Stimulated activated naive CD8-positive, alpha-beta T cell treated with anti-CD3 and anti-CD28 coated beads, Interleukin-15, Interleukin-2, amounts not matched to agents 100 U/mL and 50 U/mL, for 24 hours (primary cell): ENCODE results near the gene MPP4.
"Not testable (repeated sequence)": the region's sequence is repeated elsewhere in the genome, so short reads cannot be mapped to it uniquely, and the experiment has no call there.

Experiments used
- ATAC-seq: fragments of 150-1000 bp; cut with Tn5 transposase; one replicate; pipeline ENCODE4 v1.10.0; 2021
- DNase-seq: peaks from one replicate; pipeline ENCODE4 v3.0.0; 2021

Gene MPP4

GRCh38 chr2:201671205-201671604, 27.2 kb downstream of the MPP4 start:
- DNase-seq, result not testable (repeated sequence)

GRCh38 chr2:201669865-201670264, 28.6 kb downstream of the MPP4 start:
- ATAC-seq (no peak), DNase-seq (no peak)

More at GRCh38 chr2:201671205-201671604, 27.2 kb downstream of the MPP4 start:
- ATAC-seq, result not testable (repeated sequence)

- ATAC-seq (no peak), DNase-seq (no peak)
These were observed 30.0 kb downstream of the MPP4 start for GRCh38 chr2:201668402-201668910.

- ATAC-seq (no peak), DNase-seq (no peak)
These were observed 34.1 kb downstream of the MPP4 start for GRCh38 chr2:201664334-201664733.

GRCh38 chr2:201661366-201661765, 37.1 kb downstream of the MPP4 start:
- no peak for ATAC-seq
- no peak for DNase-seq

- ATAC-seq, result no peak
- no peak for DNase-seq
These were observed 38.0 kb downstream of the MPP4 start for GRCh38 chr2:201660293-201660895.

- DNase-seq (no peak), ATAC-seq (no peak)
These were observed 41.7 kb downstream of the MPP4 start for GRCh38 chr2:201656740-201657139.

- ATAC-seq (no peak), DNase-seq (no peak)
These were observed 42.3 kb downstream of the MPP4 start for GRCh38 chr2:201656102-201656501.

GRCh38 chr2:201654616-201655384, 43.6 kb downstream of the MPP4 start:
- DNase-seq (no peak), ATAC-seq (no peak)

- DNase-seq (no peak), ATAC-seq (no peak)
These were observed 45.2 kb downstream of the MPP4 start for GRCh38 chr2:201653221-201653620.

- DNase-seq (no peak), ATAC-seq (no peak)
These were observed 49.0 kb downstream of the MPP4 start for GRCh38 chr2:201649442-201649841.

- ATAC-seq (no peak), DNase-seq (no peak)
These were observed 51.0 kb downstream of the MPP4 start for GRCh38 chr2:201647431-201647830.

GRCh38 chr2:201644001-201644400, 54.4 kb downstream of the MPP4 start:
- DNase-seq, result no peak
- ATAC-seq, result no peak

GRCh38 chr2:201643216-201643890, 55.1 kb downstream of the MPP4 start, which contains the start of gene TMEM237:
TMEM237 (minus strand) TSS chr2:201643503; CDS start chr2:201643400, 103 bp downstream.
- peak; percentile 61 for DNase-seq

GRCh38 chr2:201642579-201643215, 55.7 kb downstream of the MPP4 start:
- DNase-seq (peak; percentile 91), ATAC-seq (peak; percentile 85)

More at GRCh38 chr2:201643216-201643890, 55.1 kb downstream of the MPP4 start, which contains the start of gene TMEM237:
- ATAC-seq, result peak; percentile 63

GRCh38 chr2:201642086-201642578, 56.3 kb downstream of the MPP4 start:
- DNase-seq (no peak), ATAC-seq (peak; percentile 24)

- DNase-seq (no peak), ATAC-seq (peak; percentile 34)
These were observed 59.2 kb downstream of the MPP4 start for GRCh38 chr2:201639205-201639604.

GRCh38 chr2:201638326-201638725, 60.1 kb downstream of the MPP4 start:
- ATAC-seq (no peak), DNase-seq (no peak)

- no peak for ATAC-seq
- DNase-seq, result no peak
These were observed 64.7 kb downstream of the MPP4 start for GRCh38 chr2:201633661-201634249.

GRCh38 chr2:201631041-201631440, 67.4 kb downstream of the MPP4 start:
- no peak for DNase-seq

GRCh38 chr2:201630577-201630976, 67.9 kb downstream of the MPP4 start:
- ATAC-seq (no peak), DNase-seq (no peak)

More at GRCh38 chr2:201631041-201631440, 67.4 kb downstream of the MPP4 start:
- no peak for ATAC-seq

- ATAC-seq (no peak), DNase-seq (no peak)
These were observed 69.9 kb downstream of the MPP4 start for GRCh38 chr2:201628545-201628944.
